HG03521 (cell line): ENCODE data around the gene RHCG.
"Not testable (repeated sequence)": the region's sequence is repeated elsewhere in the genome, so short reads cannot be mapped to it uniquely, and the experiment has no call there.

ENCODE experiments used
- ATAC-seq: cut with Tn5 transposase; IDR thresholded peaks from one replicate; pipeline ENCODE4 v1.9.1; 2021; ENCODE audit warnings: mild to moderate bottlenecking, moderate library complexity; ENCODE audit not compliant: unreplicated experiment

The RHCG gene

GRCh38 chr15:89479173-89479572 lies 17.2 kb downstream of the RHCG start:
- no peak for ATAC-seq

GRCh38 chr15:89477411-89478242 lies 18.8 kb downstream of the RHCG start:
- no peak for ATAC-seq

- no peak for ATAC-seq
Measured at GRCh38 chr15:89475661-89476060, 20.7 kb downstream of the RHCG start.

- ATAC-seq: no peak
Measured at GRCh38 chr15:89472785-89473256, 23.6 kb downstream of the RHCG start.

- no peak for ATAC-seq
Measured at GRCh38 chr15:89469426-89470096, 26.8 kb downstream of the RHCG start.

GRCh38 chr15:89468813-89469212 lies 27.6 kb downstream of the RHCG start:
- ATAC-seq: not testable (repeated sequence)

GRCh38 chr15:89463113-89463512 lies 33.3 kb downstream of the RHCG start:
- no peak for ATAC-seq

GRCh38 chr15:89462198-89462912 lies 34.0 kb downstream of the RHCG start:
- no peak for ATAC-seq

- ATAC-seq: no peak
Measured at GRCh38 chr15:89461386-89461785, 35.0 kb downstream of the RHCG start.

- no peak for ATAC-seq
Measured at GRCh38 chr15:89460048-89460447, 36.3 kb downstream of the RHCG start.

- no peak for ATAC-seq
Measured at GRCh38 chr15:89459271-89460038, 36.9 kb downstream of the RHCG start.

GRCh38 chr15:89458440-89458839 lies 37.9 kb downstream of the RHCG start:
- ATAC-seq: no peak

GRCh38 chr15:89457086-89457485 lies 39.3 kb downstream of the RHCG start:
- ATAC-seq: no peak

GRCh38 chr15:89455535-89455934 lies 40.8 kb downstream of the RHCG start:
- ATAC-seq: no peak

- no peak for ATAC-seq
Measured at GRCh38 chr15:89452330-89452836, 44.0 kb downstream of the RHCG start.

GRCh38 chr15:89451846-89452245 lies 44.5 kb downstream of the RHCG start:
- no peak for ATAC-seq

- no peak for ATAC-seq
Measured at GRCh38 chr15:89450076-89451006, 46.0 kb downstream of the RHCG start.

- ATAC-seq: no peak
Measured at GRCh38 chr15:89448825-89449224, 47.6 kb downstream of the RHCG start.

GRCh38 chr15:89447676-89448075 lies 48.7 kb downstream of the RHCG start:
- no peak for ATAC-seq
